Activated CD4-positive, CD25-positive, alpha-beta regulatory T cell treated with anti-CD3 and anti-CD28 coated beads, Interleukin-2, amount 50 U/mL, for 16 hours (primary cell): ENCODE data around the gene OR2D2.
"Not testable (repeated sequence)": the region's sequence is repeated elsewhere in the genome, so short reads cannot be mapped to it uniquely, and the experiment has no call there.

Experiments
- DNase-seq: peaks from one replicate; pipeline ENCODE4 v3.0.0-alpha.2; 2020; ENCODE audit warnings: low read depth, low spot score

The OR2D2 gene

GRCh38 chr11:6892400-6892799 is at the start of gene OR2D2:
OR2D2 (minus strand) TSS chr11:6892500; CDS start chr11:6892500, 0 bp downstream.
- DNase-seq, result no peak

GRCh38 chr11:6941970-6942369 is 49.7 kb upstream of the OR2D2 start:
- no peak for DNase-seq

GRCh38 chr11:6932145-6932544 is 39.8 kb upstream of the OR2D2 start:
- no peak for DNase-seq

GRCh38 chr11:6931146-6931713 is 38.9 kb upstream of the OR2D2 start:
- no peak for DNase-seq

GRCh38 chr11:6928916-6929315 is 36.6 kb upstream of the OR2D2 start:
- DNase-seq, result no peak

GRCh38 chr11:6927030-6927617 is 34.8 kb upstream of the OR2D2 start:
- DNase-seq, result no peak

- no peak for DNase-seq
Observed at GRCh38 chr11:6926208-6927029, 34.1 kb upstream of the OR2D2 start, which contains the start of gene ZNF215. ZNF215 (plus strand) TSS chr11:6926426; CDS start chr11:6932273, 5,847 bp downstream.

- no peak for DNase-seq
Observed at GRCh38 chr11:6925636-6926207, 33.4 kb upstream of the OR2D2 start.

- DNase-seq, result no peak
Observed at GRCh38 chr11:6925007-6925577, 32.8 kb upstream of the OR2D2 start.

- DNase-seq, result no peak
Observed at GRCh38 chr11:6920702-6921101, 28.4 kb upstream of the OR2D2 start, which contains the start of gene OR2D3. OR2D3 (plus strand) TSS chr11:6921002; CDS start chr11:6921002, 0 bp downstream.

GRCh38 chr11:6919698-6920097 is 27.4 kb upstream of the OR2D2 start:
- no peak for DNase-seq

GRCh38 chr11:6911948-6912347 is 19.6 kb upstream of the OR2D2 start:
- no peak for DNase-seq

- DNase-seq, result no peak
Observed at GRCh38 chr11:6911378-6911777, 19.1 kb upstream of the OR2D2 start.

GRCh38 chr11:6904804-6905203 is 12.5 kb upstream of the OR2D2 start:
- DNase-seq, result not testable (repeated sequence)

- DNase-seq, result no peak
Observed at GRCh38 chr11:6900327-6900999, 8.2 kb upstream of the OR2D2 start.

GRCh38 chr11:6898911-6899310 is 6.6 kb upstream of the OR2D2 start:
- DNase-seq, result no peak

- DNase-seq, result no peak
Observed at GRCh38 chr11:6895010-6895409, 2.7 kb upstream of the OR2D2 start.

GRCh38 chr11:6894097-6894496 is 1.8 kb upstream of the OR2D2 start:
- DNase-seq, result no peak

GRCh38 chr11:6889835-6890234 is 2.5 kb downstream of the OR2D2 start:
- DNase-seq, result no peak

- no peak for DNase-seq
Observed at GRCh38 chr11:6888830-6889229, 3.5 kb downstream of the OR2D2 start.

GRCh38 chr11:6887711-6888110 is 4.6 kb downstream of the OR2D2 start:
- DNase-seq, result not testable (repeated sequence)
